ENCODE data around the gene LHFPL2. TPM values are rescaled to one million over a fixed set of nuclear protein-coding genes. Genes with fewer than 3 reads are reported as not detected.

Gene LHFPL2
- total RNA-seq, 1 donor from 2014 or later, result 14.4 TPM

GRCh38 chr5:78501411-78502352, 146.9 kb downstream of the LHFPL2 start:
- no peak for TF ChIP-seq CTCF (conservative IDR thresholded peaks at IDR 0.05; ENCODE audit: low read depth, low read length)
- H3K4me3 ChIP-seq (ENCODE audit: low read depth, low read length), result no peak overlapping the region
- no peak for DNase-seq (ENCODE audit: low read depth)

- DNase-seq (ENCODE audit: low read depth), result no peak
Observed at GRCh38 chr5:78500871-78501270, 147.7 kb downstream of the LHFPL2 start.

GRCh38 chr5:78500028-78500427, 148.5 kb downstream of the LHFPL2 start:
- no peak overlapping the region for H3K4me3 ChIP-seq (ENCODE audit: low read depth, low read length)
- DNase-seq (ENCODE audit: low read depth), result no peak
- no peak for TF ChIP-seq CTCF (conservative IDR thresholded peaks at IDR 0.05; ENCODE audit: low read depth, low read length)

More at GRCh38 chr5:78500871-78501270, 147.7 kb downstream of the LHFPL2 start:
- no peak for TF ChIP-seq CTCF (conservative IDR thresholded peaks at IDR 0.05; ENCODE audit: low read depth, low read length)
- no peak overlapping the region for H3K4me3 ChIP-seq (ENCODE audit: low read depth, low read length)

GRCh38 chr5:78499485-78499884, 149.1 kb downstream of the LHFPL2 start:
- no peak for TF ChIP-seq CTCF (conservative IDR thresholded peaks at IDR 0.05; ENCODE audit: low read depth, low read length)
- H3K4me3 ChIP-seq (ENCODE audit: low read depth, low read length), result no peak overlapping the region
- no peak for DNase-seq (ENCODE audit: low read depth)

- no peak overlapping the region for H3K4me3 ChIP-seq (ENCODE audit: low read depth, low read length)
- no peak for DNase-seq (ENCODE audit: low read depth)
- TF ChIP-seq CTCF (conservative IDR thresholded peaks at IDR 0.05; ENCODE audit: low read depth, low read length), result no peak
Observed at GRCh38 chr5:78497573-78498533, 150.7 kb downstream of the LHFPL2 start.

- no peak overlapping the region for H3K4me3 ChIP-seq (ENCODE audit: low read depth, low read length)
- no peak for TF ChIP-seq CTCF (conservative IDR thresholded peaks at IDR 0.05; ENCODE audit: low read depth, low read length)
- DNase-seq (ENCODE audit: low read depth), result no peak
Observed at GRCh38 chr5:78496373-78496772, 152.2 kb downstream of the LHFPL2 start.

All from epithelial cell of proximal tubule (primary cell).